ENCODE measurements around the gene DYRK1B.

DNA sequence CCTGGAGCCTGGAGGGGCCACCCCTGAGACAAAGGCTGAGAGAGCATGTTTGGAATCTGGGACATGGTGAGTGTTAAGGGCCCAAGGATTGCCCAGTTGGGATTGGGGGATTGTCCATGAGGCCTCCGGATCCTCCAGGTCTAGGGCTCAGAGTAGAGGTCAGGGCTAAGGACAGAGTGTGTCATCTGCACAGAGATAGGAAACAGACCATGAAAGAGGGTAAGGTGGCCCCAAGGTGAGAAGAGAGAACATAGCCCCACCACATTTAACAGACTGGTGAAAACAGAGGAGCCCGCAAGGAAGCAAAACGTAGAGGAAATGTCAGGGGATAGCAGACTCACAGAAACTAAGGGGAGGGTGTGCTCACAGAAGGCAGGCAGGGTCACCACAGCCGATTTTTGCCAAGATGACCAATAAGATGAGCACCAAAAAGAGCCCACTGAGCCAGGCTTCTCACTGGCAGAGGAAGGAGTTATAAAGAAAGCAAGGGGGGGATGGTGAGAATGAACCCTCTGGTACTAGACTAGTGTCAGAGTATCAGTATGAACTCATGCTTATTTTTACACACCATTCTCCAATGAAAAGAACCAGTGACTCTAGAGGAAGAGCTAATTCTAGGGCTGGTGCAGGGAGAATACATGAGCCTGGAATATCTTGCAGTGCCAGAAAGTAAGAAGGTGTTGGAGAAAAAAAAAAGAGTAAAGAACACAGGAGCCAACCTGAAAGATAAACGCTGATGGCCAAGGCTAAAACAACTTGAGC, 17.5 kb downstream of the DYRK1B start:
- TF ChIP-seq, protein P1, sequence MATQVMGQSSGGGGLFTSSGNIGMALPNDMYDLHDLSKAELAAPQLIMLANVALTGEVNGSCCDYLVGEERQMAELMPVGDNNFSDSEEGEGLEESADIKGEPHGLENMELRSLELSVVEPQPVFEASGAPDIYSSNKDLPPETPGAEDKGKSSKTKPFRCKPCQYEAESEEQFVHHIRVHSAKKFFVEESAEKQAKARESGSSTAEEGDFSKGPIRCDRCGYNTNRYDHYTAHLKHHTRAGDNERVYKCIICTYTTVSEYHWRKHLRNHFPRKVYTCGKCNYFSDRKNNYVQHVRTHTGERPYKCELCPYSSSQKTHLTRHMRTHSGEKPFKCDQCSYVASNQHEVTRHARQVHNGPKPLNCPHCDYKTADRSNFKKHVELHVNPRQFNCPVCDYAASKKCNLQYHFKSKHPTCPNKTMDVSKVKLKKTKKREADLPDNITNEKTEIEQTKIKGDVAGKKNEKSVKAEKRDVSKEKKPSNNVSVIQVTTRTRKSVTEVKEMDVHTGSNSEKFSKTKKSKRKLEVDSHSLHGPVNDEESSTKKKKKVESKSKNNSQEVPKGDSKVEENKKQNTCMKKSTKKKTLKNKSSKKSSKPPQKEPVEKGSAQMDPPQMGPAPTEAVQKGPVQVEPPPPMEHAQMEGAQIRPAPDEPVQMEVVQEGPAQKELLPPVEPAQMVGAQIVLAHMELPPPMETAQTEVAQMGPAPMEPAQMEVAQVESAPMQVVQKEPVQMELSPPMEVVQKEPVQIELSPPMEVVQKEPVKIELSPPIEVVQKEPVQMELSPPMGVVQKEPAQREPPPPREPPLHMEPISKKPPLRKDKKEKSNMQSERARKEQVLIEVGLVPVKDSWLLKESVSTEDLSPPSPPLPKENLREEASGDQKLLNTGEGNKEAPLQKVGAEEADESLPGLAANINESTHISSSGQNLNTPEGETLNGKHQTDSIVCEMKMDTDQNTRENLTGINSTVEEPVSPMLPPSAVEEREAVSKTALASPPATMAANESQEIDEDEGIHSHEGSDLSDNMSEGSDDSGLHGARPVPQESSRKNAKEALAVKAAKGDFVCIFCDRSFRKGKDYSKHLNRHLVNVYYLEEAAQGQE (IDR thresholded peaks at IDR 0.05; ENCODE audit: insufficient read depth in 1 of 2, low read depth in 2 of 2, low read length in 1 of 2): no peak
- TF ChIP-seq, protein P2, sequence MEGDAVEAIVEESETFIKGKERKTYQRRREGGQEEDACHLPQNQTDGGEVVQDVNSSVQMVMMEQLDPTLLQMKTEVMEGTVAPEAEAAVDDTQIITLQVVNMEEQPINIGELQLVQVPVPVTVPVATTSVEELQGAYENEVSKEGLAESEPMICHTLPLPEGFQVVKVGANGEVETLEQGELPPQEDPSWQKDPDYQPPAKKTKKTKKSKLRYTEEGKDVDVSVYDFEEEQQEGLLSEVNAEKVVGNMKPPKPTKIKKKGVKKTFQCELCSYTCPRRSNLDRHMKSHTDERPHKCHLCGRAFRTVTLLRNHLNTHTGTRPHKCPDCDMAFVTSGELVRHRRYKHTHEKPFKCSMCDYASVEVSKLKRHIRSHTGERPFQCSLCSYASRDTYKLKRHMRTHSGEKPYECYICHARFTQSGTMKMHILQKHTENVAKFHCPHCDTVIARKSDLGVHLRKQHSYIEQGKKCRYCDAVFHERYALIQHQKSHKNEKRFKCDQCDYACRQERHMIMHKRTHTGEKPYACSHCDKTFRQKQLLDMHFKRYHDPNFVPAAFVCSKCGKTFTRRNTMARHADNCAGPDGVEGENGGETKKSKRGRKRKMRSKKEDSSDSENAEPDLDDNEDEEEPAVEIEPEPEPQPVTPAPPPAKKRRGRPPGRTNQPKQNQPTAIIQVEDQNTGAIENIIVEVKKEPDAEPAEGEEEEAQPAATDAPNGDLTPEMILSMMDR (IDR thresholded peaks at IDR 0.05): no peak
- TF ChIP-seq POLR2AphosphoS5 (IDR thresholded peaks at IDR 0.05; ENCODE audit: low read depth, low read length): no peak

Data from Panc1 (cell line).